Gastrocnemius medialis (tissue), 4 donors: ENCODE data around the gene PHTF1. TPM values are rescaled to one million over a fixed set of nuclear protein-coding genes. Genes with fewer than 3 reads are reported as not detected.

ENCODE experiments used
- ATAC-seq, 2 donors: fragments of 150-250 bp; one replicate each; pipeline ENCODE4 v1.9.1; 2016
- DNase-seq, 2 donors: peaks; one replicate each; pipeline ENCODE4 v3.0.0-alpha.2; 2019
- H3K27ac ChIP-seq, 4 donors: fragments of 200-600 bp; sonication (generic); 1 replicate in 1 of 4; 2 replicates in 3 of 4; pipeline ENCODE4 v1.5.1; 2016 to 2018; ENCODE audit warnings: mild to moderate bottlenecking in 2 of 4, moderate library complexity in 1 of 4
- H3K27me3 ChIP-seq, 3 donors: fragments of 200-600 bp; sonication (generic) in 2 of 3; 1 replicate in 1 of 3; 2 replicates in 2 of 3; pipeline versions ENCODE4 v1.5.1 to v1.6.0; 2016 to 2019; ENCODE audit warnings: mild to moderate bottlenecking in 1 of 3, moderate library complexity in 1 of 3
- H3K36me3 ChIP-seq, 2 donors: fragments of 200-600 bp; sonication (generic) in 1 of 2; one replicate each; pipeline ENCODE4 v1.5.1; 2017 to 2018
- H3K4me1 ChIP-seq, 2 donors: fragments of 200-600 bp; sonication (generic) in 1 of 2; one replicate each; pipeline ENCODE4 v1.5.1; 2016 to 2017; ENCODE audit warnings: mild to moderate bottlenecking in 2 of 2
- H3K4me3 ChIP-seq, 4 donors: fragments of 200-600 bp; sonication (generic) in 3 of 4; 1 replicate in 1 of 4; 2 replicates in 3 of 4; pipeline ENCODE4 v1.5.1; 2016 to 2019; ENCODE audit warnings: mild to moderate bottlenecking in 2 of 4
- H3K9me3 ChIP-seq, 3 donors: fragments of 200-600 bp; sonication (generic) in 2 of 3; 1 replicate in 1 of 3; 2 replicates in 2 of 3; pipeline ENCODE4 v1.5.1; 2016 to 2019
- POLR2A ChIP-seq, 2 donors: fragments of 450-650 bp; IDR thresholded peaks; one replicate each; pipeline ENCODE4 v1.6.1; 2017; ENCODE audit warnings: antibody characterized with exemption in 2 of 2, mild to moderate bottlenecking in 2 of 2, moderate library complexity in 2 of 2
- in situ Hi-C, 4 donors: fragments of 200-750 bp; cut with MboI; loops; one replicate each; pipeline versions ENCODE4 v1.15.0 to v1.8.0; 2017; ENCODE audit warnings: low sequenced_read_pairs in 4 of 4
- intact Hi-C: fragments of 100-400 bp; cut with DNase I; formaldehyde crosslinking; loops from one replicate; pipeline ENCODE4 v1.15.1; 2023; ENCODE audit warnings: low total_unique reads
- total RNA-seq, 4 donors: library from RNA; depleted of rRNA; stranded (reverse); fragments of >200 nt; gene quantifications; one replicate each; pipeline versions ENCODE4 v1.1.0 to v1.2.3, GENCODE V29; 2016
- TF ChIP-seq, protein P1 (sequence below), 5 experiments: fragments of 450-650 bp in 3 of 5; fragments of 200-600 bp in 2 of 5; sonication (generic) in 2 of 5; IDR thresholded peaks in 4 of 5; conservative IDR thresholded peaks in 1 of 5; 1 replicate in 4 of 5; 2 replicates in 1 of 5; pipeline ENCODE4 v1.5.1; 2016 to 2019; ENCODE audit warnings: antibody characterized with exemption in 5 of 5, mild to moderate bottlenecking in 3 of 5, moderate library complexity in 3 of 5

Gene PHTF1
- total RNA-seq, 4 donors from 2014 or later = 6.7 to 20.0 (median 9.9) TPM

DNA sequence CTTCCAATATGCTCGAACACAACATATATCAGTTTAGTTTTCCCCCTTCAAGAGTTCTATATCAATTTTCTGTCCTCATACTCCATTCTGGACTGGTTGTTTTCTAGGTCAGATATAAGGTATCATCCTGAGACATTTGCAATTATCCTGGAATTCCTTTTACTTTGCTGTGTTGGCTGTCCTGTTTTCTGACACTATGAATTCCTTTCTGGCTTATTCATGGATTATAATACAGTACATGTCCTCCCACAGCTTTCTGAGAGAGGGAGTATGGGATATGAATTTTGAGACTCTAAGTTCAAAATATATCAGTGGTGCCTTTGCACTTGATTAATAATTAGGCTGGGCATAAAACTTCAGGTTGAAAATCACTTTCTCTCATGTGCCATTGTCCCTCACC is 11.9 kb downstream of the PHTF1 start:
- intact Hi-C loops = no loop called here
- no peaks in the 10 kb centered on the region for H3K27me3 ChIP-seq
- ATAC-seq = no peak
- TF ChIP-seq, protein P1, sequence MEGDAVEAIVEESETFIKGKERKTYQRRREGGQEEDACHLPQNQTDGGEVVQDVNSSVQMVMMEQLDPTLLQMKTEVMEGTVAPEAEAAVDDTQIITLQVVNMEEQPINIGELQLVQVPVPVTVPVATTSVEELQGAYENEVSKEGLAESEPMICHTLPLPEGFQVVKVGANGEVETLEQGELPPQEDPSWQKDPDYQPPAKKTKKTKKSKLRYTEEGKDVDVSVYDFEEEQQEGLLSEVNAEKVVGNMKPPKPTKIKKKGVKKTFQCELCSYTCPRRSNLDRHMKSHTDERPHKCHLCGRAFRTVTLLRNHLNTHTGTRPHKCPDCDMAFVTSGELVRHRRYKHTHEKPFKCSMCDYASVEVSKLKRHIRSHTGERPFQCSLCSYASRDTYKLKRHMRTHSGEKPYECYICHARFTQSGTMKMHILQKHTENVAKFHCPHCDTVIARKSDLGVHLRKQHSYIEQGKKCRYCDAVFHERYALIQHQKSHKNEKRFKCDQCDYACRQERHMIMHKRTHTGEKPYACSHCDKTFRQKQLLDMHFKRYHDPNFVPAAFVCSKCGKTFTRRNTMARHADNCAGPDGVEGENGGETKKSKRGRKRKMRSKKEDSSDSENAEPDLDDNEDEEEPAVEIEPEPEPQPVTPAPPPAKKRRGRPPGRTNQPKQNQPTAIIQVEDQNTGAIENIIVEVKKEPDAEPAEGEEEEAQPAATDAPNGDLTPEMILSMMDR (IDR thresholded peaks at IDR 0.05 in 4 of 5, conservative IDR thresholded peaks at IDR 0.05 in 1 of 5) = no peak
- no peak for TF ChIP-seq POLR2A (IDR thresholded peaks at IDR 0.05)
- peaks cover 0 to 17% of the 10 kb centered on the region in 2 donors for H3K36me3 ChIP-seq
- no peak overlapping the region for H3K4me3 ChIP-seq
- no peaks in the 10 kb centered on the region for H3K9me3 ChIP-seq
- no peak for DNase-seq
- in situ Hi-C loops = no loop called here
- H3K27ac ChIP-seq = no peak overlapping the region
- no peaks in the 10 kb centered on the region for H3K4me1 ChIP-seq

DNA sequence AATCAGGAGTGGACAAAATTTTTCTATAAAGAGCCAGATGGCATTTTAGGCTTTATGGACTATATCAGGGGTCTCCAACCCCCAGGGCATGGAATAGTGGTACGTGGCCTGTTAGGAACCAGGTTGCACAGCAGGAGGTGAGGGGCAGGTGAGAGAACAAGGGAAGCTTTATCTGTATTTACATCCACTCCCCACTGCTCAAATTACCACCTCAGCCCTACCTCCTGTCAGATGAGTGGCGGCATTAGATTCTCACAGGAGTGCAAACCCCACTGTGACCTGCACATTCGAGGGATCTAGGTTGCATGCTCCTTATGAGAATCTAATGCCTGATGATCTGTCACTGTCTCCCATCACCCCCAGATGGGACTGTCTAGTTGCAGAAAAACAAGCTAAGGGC is 13.9 kb downstream of the PHTF1 start:
- ATAC-seq (no peak), DNase-seq (no peak)
- Histone ChIP-seq H3K36me3 (peaks cover 0 to 14% of the 10 kb centered on the region in 2 donors), H3K27ac (no peak overlapping the region), H3K4me1 (no peaks in the 10 kb centered on the region), H3K9me3 (no peaks in the 10 kb centered on the region), H3K4me3 (no peak overlapping the region), H3K27me3 (no peaks in the 10 kb centered on the region)
- in situ Hi-C loops (no loop called here), intact Hi-C loops (no loop called here)
- TF ChIP-seq, protein P1 (IDR thresholded peaks at IDR 0.05 in 4 of 5, conservative IDR thresholded peaks at IDR 0.05 in 1 of 5) = no peak
- no peak for TF ChIP-seq POLR2A (IDR thresholded peaks at IDR 0.05)

DNA sequence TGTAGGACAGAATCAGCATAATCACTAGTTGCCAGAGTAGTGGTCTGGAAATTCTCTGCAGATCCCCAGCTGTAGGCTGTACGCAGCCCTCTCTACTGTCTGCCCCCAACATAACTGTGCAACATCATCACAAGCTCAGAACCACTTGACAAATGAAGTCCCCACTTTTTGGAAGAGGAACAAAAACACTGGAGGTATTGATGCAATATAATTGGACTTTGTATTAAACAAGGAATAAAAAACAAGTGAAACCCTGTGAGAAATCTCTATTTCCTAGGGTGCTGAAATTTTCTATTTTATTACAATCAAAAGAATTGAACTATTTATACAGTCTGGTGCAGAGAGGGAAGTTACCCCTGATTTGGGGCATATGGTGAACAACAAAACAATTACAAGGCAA is 15.2 kb downstream of the PHTF1 start:
- TF ChIP-seq, protein P1 (IDR thresholded peaks at IDR 0.05 in 4 of 5, conservative IDR thresholded peaks at IDR 0.05 in 1 of 5) = no peak
- TF ChIP-seq POLR2A (IDR thresholded peaks at IDR 0.05) = no peak
- no peak for ATAC-seq
- Histone ChIP-seq H3K4me3 (no peak overlapping the region), H3K27ac (no peak overlapping the region), H3K27me3 (no peaks in the 10 kb centered on the region), H3K9me3 (no peaks in the 10 kb centered on the region), H3K4me1 (no peaks in the 10 kb centered on the region), H3K36me3 (peaks cover 0 to 2% of the 10 kb centered on the region in 2 donors)
- intact Hi-C loops = no loop called here
- in situ Hi-C loops = no loop called here
- DNase-seq = no peak

DNA sequence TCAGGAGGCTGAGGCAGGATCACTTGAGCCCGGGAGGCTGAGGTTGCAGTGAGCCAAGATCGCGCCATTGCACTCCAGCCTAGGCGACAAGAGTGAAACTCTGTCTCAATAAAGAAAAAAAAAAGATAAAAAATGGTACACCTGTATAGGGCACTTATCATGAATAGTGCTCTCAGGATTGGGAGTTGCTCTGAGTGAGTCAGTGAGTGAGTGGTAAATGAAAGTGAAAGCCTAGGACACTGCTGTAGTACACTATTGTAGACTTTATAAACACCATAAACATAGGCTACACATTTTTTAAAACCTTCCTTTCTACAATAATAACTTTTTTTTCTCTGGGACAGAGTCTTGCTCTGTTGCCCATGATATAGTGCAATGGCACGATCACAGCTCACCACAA is 16.8 kb downstream of the PHTF1 start:
- H3K27me3 ChIP-seq = no peaks in the 10 kb centered on the region
- TF ChIP-seq POLR2A (IDR thresholded peaks at IDR 0.05) = no peak
- TF ChIP-seq, protein P1 (IDR thresholded peaks at IDR 0.05 in 4 of 5, conservative IDR thresholded peaks at IDR 0.05 in 1 of 5) = no peak
- no peak for DNase-seq
- no peak for ATAC-seq
- in situ Hi-C loops = no loop called here
- no peak overlapping the region for H3K4me3 ChIP-seq
- H3K4me1 ChIP-seq = no peaks in the 10 kb centered on the region
- peaks cover 0 to 10% of the 10 kb centered on the region in 2 donors for H3K36me3 ChIP-seq
- H3K9me3 ChIP-seq = no peaks in the 10 kb centered on the region
- intact Hi-C loops = no loop called here
- no peak overlapping the region for H3K27ac ChIP-seq

DNA sequence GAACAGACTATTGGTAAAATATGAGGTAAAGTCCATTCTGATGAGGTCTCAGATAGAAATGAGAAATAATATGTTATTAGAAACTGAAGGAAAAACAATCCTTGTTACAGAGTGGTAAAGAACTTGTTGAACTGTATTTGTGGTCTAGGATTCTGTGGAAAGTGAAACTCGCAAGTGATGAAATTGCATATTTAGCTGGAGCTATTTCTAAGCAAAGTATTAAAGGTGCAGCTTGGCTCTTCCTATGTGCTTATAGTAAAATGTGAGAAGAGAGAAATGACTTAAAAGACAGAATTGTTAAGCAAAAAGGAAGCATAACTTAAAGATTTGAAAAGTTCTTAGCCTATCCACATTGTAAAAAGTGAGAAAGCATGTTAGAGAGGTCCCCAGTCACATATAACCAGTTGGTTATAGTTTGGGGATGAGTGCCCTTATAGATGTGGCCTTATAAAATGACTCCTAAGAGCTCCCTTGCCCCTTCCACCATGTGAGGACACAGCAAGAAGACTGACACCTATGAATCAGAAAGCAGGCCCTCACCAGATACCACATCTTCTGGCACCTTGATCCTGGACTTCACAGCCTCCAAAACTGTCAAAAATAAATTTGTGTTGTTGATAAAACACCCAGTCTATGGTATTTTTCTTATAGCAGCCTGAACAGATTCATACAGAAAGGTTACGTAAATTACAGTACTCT is 24.8 kb downstream of the PHTF1 start:
- ATAC-seq (no peak), DNase-seq (no peak)
- Histone ChIP-seq H3K27me3 (no peaks in the 10 kb centered on the region), H3K4me1 (no peaks in the 10 kb centered on the region), H3K27ac (no peak overlapping the region), H3K4me3 (no peak overlapping the region), H3K36me3 (peaks cover 0 to 37% of the 10 kb centered on the region in 2 donors), H3K9me3 (no peaks in the 10 kb centered on the region)
- intact Hi-C loops (no loop called here), in situ Hi-C loops (no loop called here)
- TF ChIP-seq POLR2A (IDR thresholded peaks at IDR 0.05) = no peak
- TF ChIP-seq, protein P1 (IDR thresholded peaks at IDR 0.05 in 4 of 5, conservative IDR thresholded peaks at IDR 0.05 in 1 of 5) = no peak
